GM18502 (cell line): ENCODE measurements around the gene PLXNA3.

ENCODE experiments used
- ATAC-seq: cut with Tn5 transposase; IDR thresholded peaks from one replicate; pipeline ENCODE4 v1.9.1; 2021; ENCODE audit warnings: mild to moderate bottlenecking; ENCODE audit not compliant: unreplicated experiment, poor library complexity

The PLXNA3 gene

DNA sequence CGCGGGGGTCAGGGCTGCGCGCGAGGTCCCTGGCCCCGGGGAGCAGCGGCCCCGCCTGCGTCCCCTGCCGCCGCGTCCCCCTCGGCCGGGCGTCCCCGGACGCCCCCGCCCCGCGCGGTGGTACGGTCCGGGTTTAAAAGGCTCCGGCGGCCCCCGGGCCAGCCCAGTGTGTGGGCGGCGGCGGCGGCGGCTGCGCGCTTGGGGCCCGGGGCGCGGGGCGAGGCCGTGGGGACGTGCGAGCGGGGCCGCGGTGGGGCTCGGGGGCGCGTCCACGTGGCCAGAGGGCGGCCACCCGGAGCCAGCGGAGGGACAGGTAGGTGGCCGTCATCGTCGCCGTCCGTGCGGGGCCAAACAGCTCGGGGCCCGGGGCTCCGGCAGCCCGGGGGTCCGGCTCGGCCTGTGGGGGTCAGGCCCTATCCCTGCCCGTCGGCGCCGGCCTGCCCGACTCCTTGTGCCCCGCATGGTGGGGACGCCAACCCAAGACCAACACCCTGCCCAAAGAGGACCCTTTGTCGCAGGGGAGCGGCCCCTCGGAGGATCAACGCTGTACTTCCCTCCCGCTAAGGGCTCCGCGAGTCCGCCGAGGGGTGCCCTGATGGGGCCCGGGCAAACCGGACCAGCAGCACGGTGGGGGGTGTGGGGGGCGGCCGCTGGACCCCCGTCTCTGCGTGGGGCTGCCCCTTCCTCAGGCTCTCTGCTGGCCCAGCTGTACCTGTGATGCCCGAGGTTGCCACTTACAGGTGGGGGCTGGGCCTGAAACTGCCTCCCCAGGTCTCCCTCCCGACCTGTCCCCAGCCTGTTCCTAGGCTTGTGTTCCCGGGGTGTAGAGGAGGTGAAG, at the start of gene PLXNA3:
PLXNA3 (plus strand) TSS at position 166 of the 838 bp plus-strand sequence. CDS start 1,903 bp downstream, outside the sequence.
- ATAC-seq, result peak; percentile 57

GRCh38 chrX:154408659-154409221, 49.3 kb upstream of the PLXNA3 start:
- ATAC-seq, result peak; percentile 7

DNA sequence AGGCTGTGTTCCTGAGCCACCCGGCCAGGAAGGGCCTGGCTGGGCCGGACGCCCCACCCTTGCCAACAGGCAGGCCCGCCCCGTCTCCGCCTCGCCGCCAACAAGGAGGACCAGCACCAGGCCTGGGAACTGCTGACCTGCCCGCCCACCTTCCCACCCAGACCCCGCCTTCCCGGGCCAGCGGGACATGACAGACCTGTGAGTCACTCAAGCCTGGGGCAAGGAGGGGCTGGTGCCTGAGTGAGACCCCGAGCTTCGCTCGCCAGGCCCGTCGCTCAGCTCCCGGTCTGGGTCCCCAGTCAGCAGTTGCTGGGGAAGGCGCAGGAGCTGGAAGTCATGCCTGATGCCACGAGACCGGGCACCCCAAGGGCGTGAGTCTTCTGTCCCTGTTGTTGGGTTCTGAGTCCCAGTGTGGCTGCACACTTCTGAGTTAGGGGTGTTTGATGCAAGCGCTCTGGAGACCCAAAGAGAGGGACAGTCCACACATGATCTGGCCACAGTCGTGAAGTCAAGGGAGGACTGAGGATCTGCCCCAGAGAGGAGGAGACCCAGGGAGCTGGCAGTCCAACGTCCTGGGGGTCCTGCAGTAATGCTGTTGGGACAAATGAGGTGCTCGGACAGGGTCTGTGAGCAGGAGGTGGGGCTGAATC, 48.7 kb upstream of the PLXNA3 start, which contains the start of gene DNASE1L1:
DNASE1L1 (minus strand) TSS at position 33 of the 650 bp plus-strand sequence. CDS start 3,686 bp downstream, outside the sequence.
- peak; percentile 44 for ATAC-seq

- ATAC-seq, result peak; percentile 59
These were observed 46.1 kb upstream of the PLXNA3 start for GRCh38 chrX:154411981-154412340.

DNA sequence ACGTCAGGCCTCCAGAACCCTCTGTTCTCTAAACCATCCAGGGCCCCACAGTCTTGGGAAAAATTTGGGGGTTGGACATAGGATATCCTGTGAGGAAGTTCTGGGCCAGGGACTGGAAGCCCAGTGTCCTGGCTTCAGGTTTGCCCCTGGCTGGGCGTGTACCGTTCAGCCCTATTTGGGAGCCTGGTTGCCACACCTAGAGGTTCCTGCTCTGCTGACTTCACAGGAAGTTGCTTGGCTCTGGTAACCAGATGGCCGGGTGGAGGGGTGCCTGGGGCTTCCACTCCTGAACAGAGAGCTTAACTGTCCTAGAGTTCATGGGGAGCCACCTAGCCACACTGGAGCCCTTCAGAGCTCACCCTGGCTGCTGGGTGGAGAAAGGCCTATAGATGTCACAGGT, 45.6 kb upstream of the PLXNA3 start:
- ATAC-seq, result no peak

- ATAC-seq, result no peak
These were observed 44.9 kb upstream of the PLXNA3 start for GRCh38 chrX:154413142-154413541.

DNA sequence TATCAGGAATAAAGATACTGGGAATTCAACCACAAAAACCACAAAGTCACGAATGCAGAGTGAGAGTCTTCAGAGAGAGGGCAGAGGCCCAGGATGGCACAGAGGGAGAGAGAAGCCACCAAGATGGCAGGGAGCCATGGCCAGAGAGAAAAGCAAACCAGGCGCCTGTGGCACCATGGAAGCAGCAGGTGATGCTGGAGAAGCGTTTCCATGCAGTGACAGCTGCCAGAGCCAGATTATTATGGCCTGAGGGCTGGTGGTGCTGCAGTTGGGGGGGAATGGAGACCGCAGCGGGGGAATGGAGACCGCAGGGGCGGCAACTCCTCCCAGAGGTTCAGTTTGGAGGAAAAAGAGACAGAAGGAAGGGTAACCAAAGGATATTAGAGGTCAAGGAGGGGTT, 40.9 kb upstream of the PLXNA3 start:
- ATAC-seq, result no peak

DNA sequence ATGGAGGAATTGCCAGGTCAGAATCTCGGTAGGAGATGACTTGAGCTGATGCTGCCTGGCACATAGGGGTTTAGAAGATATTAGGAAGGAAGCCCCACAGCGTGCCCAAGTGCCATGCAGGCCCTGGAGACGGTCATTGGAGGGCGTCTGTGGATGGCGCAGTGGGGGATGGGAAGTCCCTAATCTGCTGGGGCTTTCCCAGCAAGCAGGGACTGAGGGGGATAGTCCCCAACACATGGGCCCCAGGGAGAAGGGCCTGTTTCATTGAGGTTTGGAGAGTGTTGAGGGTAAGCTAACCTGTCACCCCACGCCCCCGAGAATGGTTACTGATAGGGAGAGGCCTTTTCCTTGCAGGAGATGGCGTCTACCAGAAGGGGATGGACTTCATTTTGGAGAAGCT, 38.9 kb upstream of the PLXNA3 start:
- no peak for ATAC-seq

DNA sequence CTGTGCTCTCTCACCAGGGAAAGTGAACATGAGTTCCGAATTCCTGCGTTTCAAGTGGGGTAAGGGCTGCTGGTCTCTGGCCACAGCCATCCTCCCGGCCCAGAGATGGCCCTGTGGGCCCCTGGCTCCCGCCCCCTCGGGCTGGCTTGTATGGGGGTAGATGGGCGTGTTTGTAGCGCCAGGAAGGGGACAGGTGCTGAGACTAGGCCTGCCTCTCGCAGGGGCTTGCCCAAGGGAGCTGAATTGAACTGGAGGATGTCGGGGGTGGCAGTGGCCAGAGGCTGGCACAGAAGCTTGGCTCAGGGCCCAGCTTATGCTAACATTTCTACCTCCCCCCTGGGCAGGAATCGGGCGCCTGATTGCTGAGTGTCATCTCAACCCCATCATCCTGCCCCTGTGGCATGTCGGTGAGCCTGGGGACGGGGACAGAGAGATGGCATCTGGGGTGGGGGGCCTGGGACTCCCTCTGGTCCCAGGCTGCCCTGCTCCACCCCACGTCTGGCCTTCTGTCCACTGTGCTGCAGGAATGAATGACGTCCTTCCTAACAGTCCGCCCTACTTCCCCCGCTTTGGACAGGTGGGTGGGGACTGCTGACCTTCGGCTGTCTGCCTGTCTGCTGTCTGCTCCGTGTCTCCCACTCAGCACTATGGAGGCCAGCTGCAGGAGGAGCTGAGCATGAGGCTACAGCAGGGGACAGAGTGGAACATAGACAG, 38.2 kb upstream of the PLXNA3 start:
- no peak for ATAC-seq

DNA sequence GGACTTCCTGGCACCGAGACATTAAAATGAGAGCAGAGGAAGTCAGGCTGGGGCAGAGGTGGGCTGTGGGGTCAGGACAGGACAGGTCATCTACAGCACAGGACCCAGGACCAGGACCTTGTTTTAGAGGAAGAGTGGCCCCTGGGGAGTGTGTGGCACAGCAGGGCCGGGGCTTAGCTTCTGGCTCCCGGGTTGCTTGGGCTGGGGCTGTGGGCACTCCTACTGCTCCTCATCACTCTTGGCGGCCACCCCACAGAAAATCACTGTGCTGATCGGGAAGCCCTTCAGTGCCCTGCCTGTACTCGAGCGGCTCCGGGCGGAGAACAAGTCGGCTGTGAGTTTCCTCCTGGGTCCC, 37.7 kb upstream of the PLXNA3 start:
- ATAC-seq, result no peak

DNA sequence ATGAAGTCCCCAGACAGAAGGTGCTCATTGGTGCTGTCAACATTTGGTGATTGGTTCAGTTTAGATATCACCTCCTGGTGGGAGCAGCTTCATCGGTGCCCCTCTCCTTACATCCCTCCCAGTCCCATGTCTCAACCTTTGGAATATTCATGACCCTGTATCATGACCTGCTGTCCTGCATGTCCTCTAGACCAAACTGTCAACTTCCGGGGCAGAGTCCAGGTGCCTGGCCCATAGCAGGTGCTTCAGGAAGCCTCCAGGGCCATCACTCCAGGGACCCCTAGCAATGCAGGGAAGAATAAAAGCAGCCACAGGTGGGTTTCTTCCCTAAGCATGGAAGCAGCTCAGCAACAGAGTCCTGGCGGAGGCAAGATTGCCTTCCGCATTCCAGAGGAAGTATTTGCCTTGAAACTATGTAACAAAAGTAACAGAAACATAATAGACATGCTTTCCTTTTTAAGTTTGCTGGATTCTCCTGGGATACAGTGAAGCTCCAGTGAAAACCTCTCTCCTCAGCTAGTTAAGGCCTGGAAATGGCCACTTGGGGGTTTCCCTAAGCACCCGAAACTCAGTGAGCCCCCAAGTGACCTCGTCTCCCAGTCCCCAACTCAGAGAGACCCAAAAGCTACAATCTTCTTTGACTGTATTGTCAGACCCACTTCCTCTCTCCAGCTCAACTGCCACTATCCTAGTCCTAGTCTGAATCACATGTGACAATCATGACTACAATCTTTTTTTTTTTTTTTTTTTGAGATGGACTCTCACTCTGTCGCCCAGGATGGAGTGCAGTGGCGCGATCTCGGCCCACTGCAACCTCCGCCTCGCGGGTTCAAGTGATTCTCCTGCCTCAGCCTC, 30.9 kb upstream of the PLXNA3 start:
- ATAC-seq, result no peak

GRCh38 chrX:154428176-154429171, 29.6 kb upstream of the PLXNA3 start, which contains the start of gene ATP6AP1:
TSS of gene ATP6AP1 (plus strand) at chrX:154428677. CDS start at chrX:154428693, 16 bp downstream.
- peak; percentile 92 for ATAC-seq

GRCh38 chrX:154429711-154430110, 28.4 kb upstream of the PLXNA3 start:
- no peak for ATAC-seq

DNA sequence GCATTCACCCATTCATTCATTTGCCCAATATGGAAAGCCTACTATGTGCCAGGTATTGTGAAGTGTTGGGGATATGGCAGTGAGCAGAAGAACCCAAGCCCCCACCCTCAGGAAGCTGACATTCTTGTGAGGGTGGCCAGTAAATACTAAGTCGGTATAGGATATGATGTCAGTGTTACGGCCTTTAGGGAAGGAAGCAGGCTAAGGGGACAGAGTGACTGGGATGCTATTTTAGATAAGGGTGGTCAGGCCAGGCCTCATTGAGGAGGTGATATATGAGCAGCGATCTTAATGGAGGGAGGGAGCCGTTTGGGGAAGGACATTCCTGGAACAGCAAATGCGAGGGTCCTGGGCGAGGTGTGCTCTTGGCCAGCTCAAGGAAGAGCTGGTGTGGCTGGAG, 27.6 kb upstream of the PLXNA3 start:
- ATAC-seq, result no peak

DNA sequence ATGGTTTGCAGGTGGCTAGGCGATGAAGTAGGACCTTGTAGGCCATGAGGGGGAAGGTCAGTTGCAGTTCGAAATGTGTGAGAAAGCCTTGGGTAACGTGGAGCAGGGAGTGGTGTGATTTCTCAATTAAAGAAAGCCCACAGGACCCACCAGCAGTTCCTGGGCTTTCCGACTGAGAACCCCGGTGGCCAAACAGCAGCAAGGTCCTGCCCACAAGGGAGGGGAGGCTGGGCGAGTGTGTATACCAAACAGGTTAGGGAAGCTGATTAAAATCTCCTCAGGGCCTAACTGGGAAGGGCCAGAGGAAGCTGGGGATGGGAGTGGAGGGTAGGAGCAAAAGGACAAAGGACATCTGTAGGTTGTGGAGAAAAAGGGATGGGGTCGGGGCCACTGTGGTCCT, 27.2 kb upstream of the PLXNA3 start:
- no peak for ATAC-seq

DNA sequence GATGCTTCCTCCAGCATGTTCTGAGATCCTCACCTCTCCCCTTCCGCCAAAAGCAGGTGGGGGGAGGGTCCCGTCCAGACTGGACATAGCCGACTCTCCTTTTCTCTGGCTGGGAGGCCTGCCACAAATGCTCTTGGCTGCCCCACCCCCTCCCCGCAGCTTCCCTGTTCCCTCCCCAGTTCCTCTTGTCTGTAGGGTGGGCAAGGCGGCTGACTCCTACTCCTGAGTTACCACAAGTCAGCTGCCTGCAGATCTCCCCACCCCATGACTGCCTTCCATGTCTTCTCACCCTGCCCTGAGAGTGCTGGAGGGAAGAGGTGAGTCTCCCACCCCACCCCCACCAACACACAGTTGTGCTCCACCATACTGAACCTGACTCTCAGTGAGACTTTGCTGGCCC, 26.7 kb upstream of the PLXNA3 start:
- no peak for ATAC-seq

GRCh38 chrX:154432210-154432609, 25.9 kb upstream of the PLXNA3 start:
- ATAC-seq, result no peak

- no peak for ATAC-seq
These were observed 24.5 kb upstream of the PLXNA3 start for GRCh38 chrX:154433605-154434004.
